Measurements from ENCODE around the gene IL4R.

Gene IL4R

GRCh38 chr16:27289669-27290068, 24.1 kb upstream of the IL4R start:
- no peak for DNase-seq

DNA sequence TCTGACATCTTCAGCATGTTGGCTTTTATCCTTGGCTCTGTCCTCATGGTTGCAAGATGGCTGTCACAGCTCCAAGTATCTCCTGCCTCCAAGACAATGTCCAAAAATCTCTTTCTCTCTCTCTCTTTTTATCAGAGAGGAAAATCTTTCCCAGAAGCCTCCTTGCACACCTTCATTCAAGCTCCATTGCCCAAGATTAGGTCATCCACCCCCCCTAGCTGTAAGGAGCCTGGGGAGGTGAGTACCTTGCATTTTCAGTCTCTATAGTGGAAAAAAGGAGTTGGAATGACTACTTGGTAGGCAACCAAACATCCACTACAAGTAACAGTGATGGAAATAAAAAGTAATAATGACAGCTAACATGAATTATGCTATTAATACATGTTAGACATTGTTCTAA, 23.2 kb upstream of the IL4R start:
- DNase-seq = no peak

- no peak for DNase-seq
Measured at GRCh38 chr16:27291106-27291505, 22.7 kb upstream of the IL4R start.

DNA sequence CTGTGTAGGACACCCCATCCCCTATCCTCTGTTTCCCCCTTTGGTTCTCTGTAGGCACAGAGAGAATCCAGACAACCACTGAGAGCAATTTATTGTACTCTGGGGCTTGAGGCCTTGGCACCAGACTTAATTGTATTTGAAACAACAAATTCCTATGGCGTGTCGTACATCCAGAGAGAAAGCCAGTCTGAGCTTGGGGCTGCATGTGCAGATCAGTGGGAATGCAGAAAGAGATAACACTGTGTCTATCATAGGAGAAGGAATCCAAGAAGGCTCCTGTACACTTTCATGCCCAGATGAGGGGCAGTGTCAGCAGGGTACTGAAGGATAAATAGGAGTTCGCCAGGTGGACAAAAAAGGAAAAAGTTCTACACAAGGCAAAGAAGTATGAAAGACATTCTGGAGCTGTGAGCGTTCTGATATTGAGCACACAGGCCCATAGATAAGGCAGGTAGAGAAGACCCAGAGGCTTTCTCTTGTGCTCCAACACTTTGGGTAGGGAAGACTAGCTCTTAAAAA, 22.0 kb upstream of the IL4R start:
- DNase-seq = no peak

- DNase-seq = no peak
Measured at GRCh38 chr16:27293343-27293742, 20.4 kb upstream of the IL4R start.

- no peak for DNase-seq
Measured at GRCh38 chr16:27298132-27298531, 15.6 kb upstream of the IL4R start.

DNA sequence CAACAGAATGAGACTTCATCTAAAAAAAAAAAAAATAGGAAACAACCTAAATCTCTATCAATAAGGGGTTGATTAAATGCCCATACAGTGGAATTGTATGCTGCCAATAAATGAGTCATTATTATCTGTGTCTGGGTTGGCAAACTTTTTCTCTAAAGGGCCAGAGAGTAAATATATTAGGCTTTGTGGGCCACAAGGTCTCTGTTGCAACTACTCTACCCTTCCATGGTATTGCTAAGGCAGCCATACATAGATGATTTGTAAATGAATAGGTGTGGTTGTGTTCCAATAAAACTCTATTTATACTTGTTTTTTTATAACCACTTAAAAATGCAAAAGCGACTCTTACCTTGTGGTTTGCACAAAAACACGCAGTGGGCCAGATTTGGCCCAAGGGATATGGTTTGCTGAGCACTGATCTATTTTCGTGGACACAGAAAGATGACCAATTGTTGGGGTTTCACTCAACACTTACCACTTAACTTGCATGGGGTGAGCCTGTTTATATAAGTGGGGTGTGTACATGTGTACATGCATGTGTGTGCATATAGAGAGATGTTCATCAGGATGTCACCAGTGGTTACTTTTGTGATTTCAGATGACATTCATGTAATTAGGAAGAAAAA, 12.4 kb upstream of the IL4R start:
- DNase-seq = no peak

GRCh38 chr16:27302126-27302525, 11.6 kb upstream of the IL4R start:
- DNase-seq = no peak

DNA sequence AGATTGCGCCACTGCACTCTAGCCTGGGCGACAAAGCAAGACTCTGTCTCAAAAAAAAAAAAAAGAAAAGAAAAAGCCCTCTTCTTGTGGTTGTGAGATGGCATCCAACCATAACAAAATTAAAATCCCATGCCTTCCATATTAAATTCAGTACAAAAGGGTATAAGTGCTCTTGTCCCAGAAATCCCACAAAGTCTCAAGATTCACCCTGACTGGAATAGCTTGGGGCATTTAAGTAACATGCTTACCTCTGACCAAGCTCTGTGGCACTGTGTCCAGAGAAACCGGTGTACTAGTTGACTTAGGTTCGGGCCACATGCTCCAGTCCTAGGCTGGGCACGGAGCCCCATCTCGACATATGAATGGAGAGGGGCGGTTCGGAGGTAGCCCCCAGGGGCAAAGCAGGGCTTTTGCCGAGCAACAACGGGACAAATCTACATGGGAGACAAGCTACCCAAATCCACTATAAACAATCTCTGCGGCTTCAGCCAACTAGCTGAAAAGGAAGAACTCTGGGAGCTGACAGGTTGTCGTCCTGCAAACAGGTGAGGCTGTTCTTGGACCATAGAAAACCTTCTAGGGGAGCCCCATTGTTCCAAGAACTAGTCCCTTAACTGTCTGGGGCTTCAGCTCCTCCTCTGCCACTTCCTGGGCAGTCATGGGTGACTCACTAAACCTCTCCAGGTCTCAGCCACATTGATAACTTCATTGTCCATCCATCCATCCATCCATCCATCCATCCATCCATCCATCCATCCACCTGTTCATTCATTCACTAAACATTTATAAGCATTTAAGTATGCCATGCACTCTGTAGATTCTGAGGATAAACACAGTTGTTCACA, 10.3 kb upstream of the IL4R start:
- DNase-seq = no peak

GRCh38 chr16:27304102-27304501, 9.7 kb upstream of the IL4R start:
- DNase-seq = no peak

GRCh38 chr16:27304881-27305745, 8.7 kb upstream of the IL4R start:
- no peak for DNase-seq

GRCh38 chr16:27305839-27306442, 7.8 kb upstream of the IL4R start:
- DNase-seq = no peak

DNA sequence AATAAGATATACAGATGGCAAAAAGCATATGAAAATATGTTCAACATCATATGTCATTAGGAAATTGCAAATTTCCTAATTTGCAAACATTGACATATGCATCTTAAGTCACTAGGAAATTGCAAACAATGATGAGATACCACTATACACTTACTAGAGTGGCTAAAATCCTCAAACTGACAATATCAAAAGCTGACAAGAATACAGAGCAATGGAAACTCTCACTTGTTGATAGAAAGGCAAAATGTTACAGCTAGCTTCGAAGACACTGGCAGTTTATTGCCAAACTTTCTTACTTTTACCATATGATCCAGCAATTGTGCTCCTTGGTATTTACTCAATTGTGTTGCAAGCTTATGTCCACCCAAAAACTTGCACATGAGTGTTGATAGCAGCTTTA, 5.0 kb upstream of the IL4R start:
- DNase-seq = no peak

DNA sequence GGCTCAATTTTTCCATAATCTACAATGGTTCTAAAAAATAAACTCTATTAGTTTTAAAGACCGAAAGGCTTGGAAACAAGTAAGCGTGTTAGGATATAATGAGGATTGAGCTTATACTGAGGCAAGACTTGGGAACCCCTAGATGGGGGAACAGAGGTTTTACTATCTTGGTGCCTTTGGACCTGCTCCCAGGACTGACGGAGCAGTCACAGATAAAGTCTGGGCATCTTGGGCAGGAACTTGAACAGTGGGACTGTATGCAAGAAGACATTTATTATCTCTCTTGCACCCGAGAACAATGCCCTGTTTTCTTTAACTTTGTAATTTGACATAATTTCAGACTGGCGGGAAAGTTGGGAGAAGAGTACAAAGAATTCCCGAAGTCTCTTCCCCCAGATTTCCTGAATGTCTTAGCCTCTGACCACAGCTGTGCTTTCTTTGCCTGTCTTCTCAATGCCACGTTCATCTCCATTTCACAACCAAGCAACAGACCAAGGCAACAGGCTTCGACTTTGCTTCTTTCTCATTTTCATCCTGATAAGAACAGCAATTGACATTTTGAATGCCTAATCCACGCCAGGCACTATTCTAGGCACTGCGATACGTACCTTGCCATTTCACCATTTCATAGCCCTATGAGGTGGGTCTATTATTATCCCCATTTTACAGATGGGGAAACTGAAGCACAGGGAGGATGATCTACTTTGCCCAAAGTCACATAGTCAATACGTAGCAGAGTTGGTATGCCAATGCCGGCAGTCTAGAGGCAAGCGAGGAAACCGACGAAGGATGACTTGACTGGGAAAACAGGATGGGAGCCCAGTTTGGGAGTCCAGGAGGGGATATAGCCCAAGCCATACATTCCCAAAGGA, 3.0 kb upstream of the IL4R start:
- DNase-seq = no peak

- DNase-seq = no peak
Measured at GRCh38 chr16:27311448-27311830, 2.3 kb upstream of the IL4R start.

DNA sequence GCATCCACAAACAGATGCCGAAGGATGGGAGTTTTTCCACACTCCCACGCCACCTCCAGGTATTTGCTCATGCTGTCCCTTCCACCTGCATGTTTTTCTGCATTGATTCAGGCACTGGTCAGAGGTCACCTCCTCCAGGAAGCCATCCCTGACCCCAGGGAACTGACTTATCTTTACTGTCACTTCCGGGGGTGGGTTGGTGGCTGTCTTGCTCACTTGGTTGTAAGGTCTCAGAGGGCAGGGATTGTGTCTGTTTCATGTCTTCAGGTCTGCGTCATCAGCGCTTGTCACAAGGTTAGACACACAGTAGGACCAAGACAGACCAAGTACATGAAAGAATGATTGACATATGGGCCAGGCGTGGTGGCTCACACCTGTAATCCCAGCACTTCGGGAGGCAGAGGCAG, 1.9 kb upstream of the IL4R start:
- no peak for DNase-seq

DNA sequence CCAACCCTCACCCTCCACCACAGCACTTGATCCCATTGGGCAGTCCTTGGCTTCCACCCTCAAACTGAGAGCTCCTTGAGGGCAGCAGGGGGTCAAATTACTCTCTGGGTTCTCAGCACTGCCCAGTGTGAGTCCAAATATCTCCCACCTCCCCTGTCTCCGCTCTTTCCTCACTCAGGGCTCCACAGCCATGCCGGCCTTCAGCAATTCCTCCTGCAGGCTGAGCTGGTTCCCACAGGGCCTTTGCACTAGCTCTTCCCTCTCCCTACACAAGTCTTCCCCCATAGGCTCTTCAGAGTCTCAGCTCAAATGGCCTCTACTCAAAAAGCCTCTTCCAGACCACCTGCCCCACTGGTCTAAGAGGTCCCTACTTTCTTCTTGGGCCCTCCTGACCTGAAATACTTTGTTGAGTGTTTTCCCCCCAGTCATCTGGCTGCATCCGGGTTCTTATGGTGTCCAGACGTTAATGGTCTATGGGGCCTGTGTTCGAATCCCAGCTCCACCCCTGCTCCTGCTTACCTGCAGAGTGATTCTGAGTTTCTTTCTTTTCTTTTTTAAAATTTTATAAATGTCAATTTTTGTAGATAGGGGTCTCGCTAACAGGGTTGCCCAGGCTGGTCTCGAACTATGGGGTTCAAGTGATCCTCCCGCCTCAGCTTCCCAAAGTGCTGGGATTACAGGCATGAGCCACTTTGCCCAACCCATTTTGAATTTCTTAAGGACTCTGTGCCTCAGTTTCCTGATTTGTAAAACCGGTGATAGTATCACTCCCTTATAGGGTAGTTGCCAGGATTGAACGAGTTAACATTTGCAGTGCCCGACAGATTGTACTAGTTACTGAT, 973 bp upstream of the IL4R start:
- no peak for DNase-seq

- DNase-seq = no peak
Measured at GRCh38 chr16:27314161-27314723, 468 bp downstream of the IL4R start.

DNA sequence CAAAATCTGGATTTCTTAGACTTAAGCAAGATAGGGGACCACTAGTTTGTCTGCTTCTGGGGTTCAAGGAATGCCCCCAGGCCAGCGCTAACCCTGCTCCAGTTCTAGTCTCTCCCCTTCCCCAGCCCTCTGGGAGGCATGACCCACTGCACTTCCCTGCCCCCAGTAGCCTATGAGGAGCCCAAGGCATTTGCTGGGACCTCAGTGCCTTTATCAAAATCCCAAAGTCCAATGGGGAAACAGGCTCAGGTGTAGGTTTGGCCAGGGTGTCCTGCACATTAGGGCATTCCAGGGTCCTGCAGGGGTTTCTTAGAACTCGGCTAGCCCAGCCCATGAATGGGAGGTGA, 1.2 kb downstream of the IL4R start:
- DNase-seq = no peak

- no peak for DNase-seq
Measured at GRCh38 chr16:27315333-27316037, 1.7 kb downstream of the IL4R start.
